Neuronal stem cell (in vitro differentiated cells): Measurements from ENCODE around the gene ITPK1.

Source experiments
- DNase-seq: peaks from one replicate; pipeline ENCODE4 v3.0.0-alpha.2; 2013; ENCODE audit warnings: low spot score
- H2AFZ ChIP-seq: one replicate; pipeline ENCODE4 v1.6.1; 2013; ENCODE audit warnings: mild to moderate bottlenecking, low read length, inconsistent platforms
- H2AK5ac ChIP-seq: 2 replicates; pipeline ENCODE4 v1.6.1; 2013; ENCODE audit warnings: low read depth, mild to moderate bottlenecking, inconsistent platforms, low read length, moderate library complexity, mixed read lengths
- H2BK120ac ChIP-seq: 2 replicates; pipeline ENCODE4 v1.6.1; 2013; ENCODE audit warnings: low read depth, mild to moderate bottlenecking, inconsistent platforms, low read length, moderate library complexity, mixed read lengths
- H2BK12ac ChIP-seq: one replicate; pipeline ENCODE4 v1.6.1; 2013; ENCODE audit warnings: low read length, inconsistent platforms
- H2BK15ac ChIP-seq: 2 replicates; pipeline ENCODE4 v1.6.1; 2013; ENCODE audit warnings: mild to moderate bottlenecking, low read length, inconsistent platforms, mixed read lengths
- H2BK5ac ChIP-seq: one replicate; pipeline ENCODE4 v1.6.1; 2013; ENCODE audit warnings: inconsistent platforms, mild to moderate bottlenecking, low read length, moderate library complexity
- H3K14ac ChIP-seq: one replicate; pipeline ENCODE4 v1.6.1; 2013; ENCODE audit warnings: low read length, inconsistent platforms
- H3K18ac ChIP-seq: 2 replicates; pipeline ENCODE4 v1.6.1; 2013; ENCODE audit warnings: low read length, inconsistent platforms
- H3K23ac ChIP-seq: 2 replicates; pipeline ENCODE4 v1.6.1; 2013; ENCODE audit warnings: low read depth, mild to moderate bottlenecking, mixed read lengths, low read length, inconsistent platforms; ENCODE audit not compliant: poor library complexity
- H3K27ac ChIP-seq: replicated peaks from 3 replicates; pipeline ENCODE4 v1.5.1; 2013; ENCODE audit warnings: low read length, inconsistent platforms
- H3K27me3 ChIP-seq, 3 experiments: 2 replicates each; pipeline ENCODE4 v1.6.1; 2013; ENCODE audit warnings: low read length in 3 of 3, mild to moderate bottlenecking in 2 of 3, inconsistent platforms in 1 of 3, low read depth in 1 of 3, mixed read lengths in 1 of 3, moderate library complexity in 1 of 3; ENCODE audit not compliant: control insufficient read depth in 3 of 3, insufficient read depth in 3 of 3
- H3K36me3 ChIP-seq, 2 donors: replicated peaks in 1 of 2; 2 replicates each; pipeline ENCODE4 v1.6.1; 2013; ENCODE audit warnings: low read length in 2 of 2; ENCODE audit not compliant: control insufficient read depth in 2 of 2, insufficient read depth in 2 of 2
- H3K4ac ChIP-seq: 2 replicates; pipeline ENCODE4 v1.6.1; 2013; ENCODE audit warnings: inconsistent platforms, mild to moderate bottlenecking, low read length, moderate library complexity
- H3K4me1 ChIP-seq, 2 donors: 1 replicate in 1 of 2; 2 replicates in 1 of 2; pipeline ENCODE4 v1.6.1; 2013; ENCODE audit warnings: low read length in 2 of 2, low read depth in 1 of 2; ENCODE audit not compliant: control insufficient read depth in 2 of 2, insufficient read depth in 1 of 2
- H3K4me2 ChIP-seq: one replicate; pipeline ENCODE4 v1.6.1; 2013; ENCODE audit warnings: mild to moderate bottlenecking, low read length, inconsistent platforms; ENCODE audit not compliant: insufficient read depth, poor library complexity, severe bottlenecking
- H3K4me3 ChIP-seq, 2 donors: 2 replicates each; pipeline ENCODE4 v1.5.1; 2013; ENCODE audit warnings: low read length in 2 of 2, mild to moderate bottlenecking in 2 of 2, inconsistent platforms in 1 of 2, moderate library complexity in 1 of 2
- H3K79me1 ChIP-seq: one replicate; pipeline ENCODE4 v1.6.1; 2013; ENCODE audit warnings: low read depth, mild to moderate bottlenecking, inconsistent platforms, low read length, moderate library complexity
- H3K9ac ChIP-seq: one replicate; pipeline ENCODE4 v1.6.1; 2013; ENCODE audit warnings: mild to moderate bottlenecking, low read depth, low read length, inconsistent platforms; ENCODE audit not compliant: poor library complexity
- H3K9me3 ChIP-seq, 2 donors: replicated peaks in 1 of 2; 2 replicates each; pipeline versions ENCODE3 to v1.6.1; 2013; ENCODE audit warnings: low read length in 2 of 2, mild to moderate bottlenecking in 2 of 2, inconsistent platforms in 1 of 2, low read depth in 1 of 2, mixed read lengths in 1 of 2, moderate library complexity in 1 of 2; ENCODE audit not compliant: control insufficient read depth in 2 of 2, insufficient read depth in 1 of 2
- H4K8ac ChIP-seq: one replicate; pipeline ENCODE4 v1.6.1; 2013; ENCODE audit warnings: low read depth, mild to moderate bottlenecking, inconsistent platforms, low read length, moderate library complexity
- H4K91ac ChIP-seq: one replicate; pipeline ENCODE4 v1.6.1; 2013; ENCODE audit warnings: low read length, low read depth, mild to moderate bottlenecking, inconsistent platforms; ENCODE audit not compliant: poor library complexity
- WGBS, 2 donors: extraction: QIAGEN DNeasy Blood & Tissue Kit; methylation state at CpG; one replicate each; pipeline ENCODE4 v1.1.7; 2013; ENCODE audit warnings: missing lambda C conversion rate in 2 of 2, mixed read lengths in 1 of 2; ENCODE audit not compliant: insufficient read length in 2 of 2, insufficient replicate concordance in 1 of 2; ENCODE audit errors: extremely low coverage in 2 of 2; 5-methylcytosine and 5-hydroxymethylcytosine counted together

Gene ITPK1

DNA sequence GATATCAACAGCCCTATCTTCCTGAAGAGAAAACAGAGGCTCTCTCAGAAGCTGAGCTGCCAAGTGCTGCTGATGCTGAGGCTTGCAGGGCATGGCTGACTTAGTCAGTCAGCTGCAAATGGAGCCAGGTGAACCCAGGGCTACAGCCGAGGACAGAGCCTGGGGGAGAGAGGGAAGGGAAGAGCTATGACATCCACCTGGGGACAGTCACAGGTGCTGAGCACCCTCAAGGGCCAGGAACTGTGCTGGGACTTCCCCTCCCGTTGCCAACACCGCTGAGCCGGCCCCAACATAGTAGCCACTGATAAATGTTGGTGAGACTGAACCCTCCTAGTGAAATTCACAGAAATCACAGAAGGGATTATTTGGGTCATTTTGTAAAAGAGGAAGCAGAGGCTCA is 199.5 kb downstream of the ITPK1 start:
- no CpG with 5 or more reads among the region's 4 CpGs for WGBS, 2 donors
- H3K9me3 ChIP-seq, result peaks cover 0 to 6% of the 10 kb centered on the region in 2 donors
- H4K91ac ChIP-seq, result no peak overlapping the region
- H3K4me3 ChIP-seq, result no peak overlapping the region
- no peak overlapping the region for H3K9ac ChIP-seq
- peaks cover 0 to 32% (median 10%) of the 10 kb centered on the region in 3 experiments for H3K27me3 ChIP-seq
- no peak overlapping the region for H2BK15ac ChIP-seq
- no peak overlapping the region for H3K4me2 ChIP-seq
- no peak overlapping the region for H3K4ac ChIP-seq
- H2AK5ac ChIP-seq, result no peak overlapping the region
- peak overlapping the region; percentile 75 for H2BK5ac ChIP-seq
- no peak overlapping the region for H3K18ac ChIP-seq
- no peak for DNase-seq
- no peaks in the 10 kb centered on the region for H3K79me1 ChIP-seq
- H3K23ac ChIP-seq, result peak overlapping the region; percentile 34
- H3K27ac ChIP-seq, result no peak overlapping the region
- no peak overlapping the region for H4K8ac ChIP-seq
- H2BK12ac ChIP-seq, result no peak overlapping the region
- no peak overlapping the region for H2BK120ac ChIP-seq
- no peaks in the 10 kb centered on the region for H3K36me3 ChIP-seq
- no peak overlapping the region for H2AFZ ChIP-seq
- H3K4me1 ChIP-seq, result no peaks in the 10 kb centered on the region
- H3K14ac ChIP-seq, result no peak overlapping the region

DNA sequence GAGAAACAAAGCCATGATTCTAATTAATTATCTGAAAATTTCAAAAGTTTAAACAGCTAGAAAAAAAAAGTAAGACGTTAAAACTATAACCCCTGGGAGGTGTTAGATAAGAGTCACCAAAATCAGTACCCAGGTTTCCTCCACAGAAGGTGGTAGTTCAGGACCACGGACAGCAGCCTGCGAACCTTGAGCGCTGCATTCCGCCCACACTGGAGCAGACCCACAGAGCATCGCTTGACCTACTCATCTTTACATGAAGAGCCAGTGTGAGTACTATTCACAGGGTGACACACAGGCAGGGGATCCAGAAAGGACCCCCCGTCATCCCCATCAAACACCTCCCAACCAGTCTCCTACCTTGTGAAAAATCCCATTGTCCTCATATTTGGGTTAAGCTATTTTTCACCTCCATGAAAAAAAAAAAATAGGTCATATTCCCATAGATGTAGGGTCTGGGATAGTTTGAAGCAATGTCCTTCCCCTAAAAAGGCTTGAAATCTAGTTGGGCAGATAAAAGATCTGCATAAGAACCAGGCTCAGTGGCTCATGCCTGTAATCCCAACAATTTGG is 201.6 kb downstream of the ITPK1 start:
- Histone ChIP-seq H3K36me3 (peaks cover 0 to 1% of the 10 kb centered on the region in 2 donors), H2AFZ (no peak overlapping the region), H4K8ac (no peak overlapping the region), H4K91ac (no peak overlapping the region), H3K4me2 (no peak overlapping the region), H3K9me3 (peaks cover 0 to 6% of the 10 kb centered on the region in 2 donors), H2BK5ac (no peak overlapping the region), H2AK5ac (no peak overlapping the region), H3K9ac (no peak overlapping the region), H3K79me1 (no peaks in the 10 kb centered on the region), H3K14ac (no peak overlapping the region), H2BK15ac (no peak overlapping the region), H3K18ac (no peak overlapping the region), H2BK12ac (no peak overlapping the region), H2BK120ac (no peak overlapping the region), H3K23ac (no peak overlapping the region), H3K4ac (no peak overlapping the region), H3K27me3 (peaks cover 0 to 17% (median 4%) of the 10 kb centered on the region in 3 experiments), H3K27ac (no peak overlapping the region), H3K4me3 (no peak overlapping the region), H3K4me1 (no peaks in the 10 kb centered on the region)
- no CpG with 5 or more reads among the region's 7 CpGs for WGBS, 2 donors
- DNase-seq, result peak; percentile 67

DNA sequence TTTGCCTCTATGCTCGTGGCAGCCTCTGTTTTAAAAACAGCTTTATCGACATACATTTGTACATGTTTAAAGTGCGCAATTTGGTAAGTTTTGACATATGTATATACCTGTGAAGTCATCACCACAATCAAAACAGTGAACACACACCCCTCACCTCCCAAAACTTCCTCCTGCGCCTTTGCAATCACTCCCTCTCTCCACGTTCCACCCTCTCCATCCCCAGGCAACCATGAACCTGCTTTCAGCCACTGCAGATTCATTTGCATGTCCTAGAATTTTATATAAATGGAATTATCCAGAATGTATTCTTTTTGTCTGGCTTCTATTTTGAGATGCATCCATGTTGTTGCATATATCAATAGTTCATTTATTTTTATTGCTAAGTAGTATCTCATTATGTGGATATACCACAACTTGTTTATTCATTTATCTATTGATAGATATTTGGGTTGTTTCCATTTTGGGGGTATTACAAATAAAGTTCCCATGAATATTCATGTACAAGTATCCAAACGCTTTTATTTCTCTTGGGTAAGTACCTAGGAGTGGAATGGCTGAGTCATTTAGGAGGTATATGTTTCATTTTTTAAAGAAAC is 208.3 kb downstream of the ITPK1 start:
- no peak overlapping the region for H3K14ac ChIP-seq
- H2BK5ac ChIP-seq, result no peak overlapping the region
- no peak for DNase-seq
- no peak overlapping the region for H3K27ac ChIP-seq
- no CpG with 5 or more reads among the region's 6 CpGs for WGBS, 2 donors
- no peak overlapping the region for H2BK120ac ChIP-seq
- no peak overlapping the region for H3K9ac ChIP-seq
- no peak overlapping the region for H3K4me3 ChIP-seq
- peaks cover 0 to 36% (median 0%) of the 10 kb centered on the region in 3 experiments for H3K27me3 ChIP-seq
- peaks cover 0 to 9% of the 10 kb centered on the region in 2 donors for H3K4me1 ChIP-seq
- no peaks in the 10 kb centered on the region for H3K79me1 ChIP-seq
- no peak overlapping the region for H2AFZ ChIP-seq
- H2BK12ac ChIP-seq, result no peak overlapping the region
- H4K91ac ChIP-seq, result no peak overlapping the region
- H3K4me2 ChIP-seq, result no peak overlapping the region
- H4K8ac ChIP-seq, result no peak overlapping the region
- H3K4ac ChIP-seq, result no peak overlapping the region
- no peak overlapping the region for H3K18ac ChIP-seq
- H2AK5ac ChIP-seq, result no peak overlapping the region
- no peak overlapping the region for H2BK15ac ChIP-seq
- peaks cover 0 to 3% of the 10 kb centered on the region in 2 donors for H3K9me3 ChIP-seq
- H3K36me3 ChIP-seq, result peaks cover 0 to 1% of the 10 kb centered on the region in 2 donors
- H3K23ac ChIP-seq, result no peak overlapping the region

DNA sequence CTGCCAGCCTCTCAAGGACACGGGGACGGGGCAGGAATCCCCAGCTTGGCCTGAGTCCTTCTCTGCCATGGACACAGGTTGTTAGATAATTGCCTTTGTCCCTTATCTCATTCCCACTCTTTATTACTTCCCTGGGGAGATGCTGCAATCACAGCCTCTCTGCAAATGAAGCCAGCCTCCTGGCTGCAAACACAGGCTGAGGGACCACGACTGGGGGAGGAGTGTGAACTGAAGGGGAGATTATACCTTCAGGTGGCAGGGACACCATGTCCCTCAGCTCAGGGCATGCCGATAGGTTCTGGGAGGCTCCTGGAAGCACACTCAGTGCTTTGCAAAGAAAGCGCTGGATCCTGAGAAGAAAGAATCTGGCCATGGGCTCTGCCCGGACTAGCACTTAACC is 208.9 kb downstream of the ITPK1 start:
- Histone ChIP-seq H3K27ac (no peak overlapping the region), H3K9me3 (peaks cover 0 to 4% of the 10 kb centered on the region in 2 donors), H3K4me2 (no peak overlapping the region), H3K4me1 (peaks cover 0 to 13% of the 10 kb centered on the region in 2 donors), H2BK5ac (no peak overlapping the region), H3K14ac (no peak overlapping the region), H3K23ac (no peak overlapping the region), H3K27me3 (peaks cover 0 to 41% (median 1%) of the 10 kb centered on the region in 3 experiments), H2AK5ac (no peak overlapping the region), H3K9ac (no peak overlapping the region), H2BK120ac (no peak overlapping the region), H4K91ac (no peak overlapping the region), H3K18ac (no peak overlapping the region), H3K36me3 (peaks cover 0 to 1% of the 10 kb centered on the region in 2 donors), H2BK12ac (no peak overlapping the region), H2AFZ (no peak overlapping the region), H4K8ac (no peak overlapping the region), H3K4me3 (no peak overlapping the region), H3K79me1 (no peaks in the 10 kb centered on the region), H2BK15ac (no peak overlapping the region), H3K4ac (no peak overlapping the region)
- no CpG with 5 or more reads among the region's 6 CpGs for WGBS, 2 donors
- no peak for DNase-seq
